Measurements from ENCODE around the gene CKS1B. TPM values are rescaled to one million over a fixed set of nuclear protein-coding genes. Genes with fewer than 3 reads are reported as not detected.

Gene CKS1B
- 329 to 371 TPM (median 349 TPM) in 5 replicates for total RNA-seq (2022; extraction: Qiagen RNA extraction)

DNA sequence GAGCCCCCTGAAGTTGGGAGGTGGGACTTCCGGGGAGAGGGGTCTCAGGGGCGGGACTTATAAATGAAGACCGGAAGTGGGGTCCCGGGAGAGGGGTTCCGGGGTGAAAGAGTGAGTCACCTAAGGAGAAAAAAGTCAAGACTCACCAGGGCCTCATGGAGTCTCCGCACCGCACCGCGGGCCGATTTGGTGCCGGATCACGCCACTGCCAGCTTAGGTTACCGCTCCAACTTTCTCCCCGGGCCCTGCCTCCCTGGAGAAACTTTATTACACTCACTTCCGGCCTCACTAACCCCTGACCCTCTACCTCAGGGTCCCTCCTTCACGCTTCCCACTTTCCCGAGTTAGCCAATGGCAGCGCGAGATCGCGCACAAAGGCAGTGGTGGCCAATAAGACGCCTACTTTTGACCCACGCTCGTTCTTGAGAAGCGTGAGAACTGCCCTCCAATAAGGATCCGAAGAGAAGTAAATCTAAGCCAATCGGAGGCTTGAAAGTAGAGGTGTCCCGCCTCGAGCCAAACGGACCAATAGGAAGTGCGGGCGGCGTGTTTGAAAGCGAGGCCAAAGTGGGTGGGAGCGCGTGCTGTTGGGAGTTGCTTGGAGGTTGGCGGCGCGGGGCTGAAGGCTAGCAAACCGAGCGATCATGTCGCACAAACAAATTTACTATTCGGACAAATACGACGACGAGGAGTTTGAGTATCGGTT lies at the start of gene CKS1B:
CKS1B (plus strand) TSS at position 580 of the 706 bp plus-strand sequence; CDS start at position 645, 65 bp downstream.

DNA sequence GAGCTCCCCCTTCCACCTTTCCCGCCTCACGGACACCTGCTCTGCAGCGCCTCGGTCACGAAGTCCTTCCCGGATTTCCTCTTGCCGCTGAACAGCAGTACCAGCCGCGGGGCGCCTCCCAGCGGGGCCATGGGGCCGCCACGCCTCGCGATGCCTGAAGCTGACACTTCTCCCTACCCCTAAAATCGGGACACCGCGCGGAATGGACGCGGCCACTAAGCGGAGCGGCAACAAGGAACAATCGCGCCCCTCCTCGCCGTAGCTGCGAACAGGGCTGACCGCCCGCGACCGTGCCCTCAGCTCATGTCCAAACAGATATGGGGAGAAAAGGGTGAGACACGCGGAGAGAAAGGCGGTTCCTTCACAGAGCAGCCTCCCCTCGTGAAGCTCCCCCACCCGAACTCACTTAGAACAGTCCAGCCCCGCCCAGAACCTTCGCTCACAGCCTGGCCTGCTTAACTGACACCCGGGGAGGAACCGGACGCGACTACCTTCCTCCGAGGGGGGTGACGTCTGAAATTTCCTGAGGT lies 37.9 kb upstream of the CKS1B start, which contains the start of gene PMVK:
PMVK (minus strand) TSS at position 165 of the 530 bp plus-strand sequence; CDS start at position 131, 34 bp downstream.

DNA sequence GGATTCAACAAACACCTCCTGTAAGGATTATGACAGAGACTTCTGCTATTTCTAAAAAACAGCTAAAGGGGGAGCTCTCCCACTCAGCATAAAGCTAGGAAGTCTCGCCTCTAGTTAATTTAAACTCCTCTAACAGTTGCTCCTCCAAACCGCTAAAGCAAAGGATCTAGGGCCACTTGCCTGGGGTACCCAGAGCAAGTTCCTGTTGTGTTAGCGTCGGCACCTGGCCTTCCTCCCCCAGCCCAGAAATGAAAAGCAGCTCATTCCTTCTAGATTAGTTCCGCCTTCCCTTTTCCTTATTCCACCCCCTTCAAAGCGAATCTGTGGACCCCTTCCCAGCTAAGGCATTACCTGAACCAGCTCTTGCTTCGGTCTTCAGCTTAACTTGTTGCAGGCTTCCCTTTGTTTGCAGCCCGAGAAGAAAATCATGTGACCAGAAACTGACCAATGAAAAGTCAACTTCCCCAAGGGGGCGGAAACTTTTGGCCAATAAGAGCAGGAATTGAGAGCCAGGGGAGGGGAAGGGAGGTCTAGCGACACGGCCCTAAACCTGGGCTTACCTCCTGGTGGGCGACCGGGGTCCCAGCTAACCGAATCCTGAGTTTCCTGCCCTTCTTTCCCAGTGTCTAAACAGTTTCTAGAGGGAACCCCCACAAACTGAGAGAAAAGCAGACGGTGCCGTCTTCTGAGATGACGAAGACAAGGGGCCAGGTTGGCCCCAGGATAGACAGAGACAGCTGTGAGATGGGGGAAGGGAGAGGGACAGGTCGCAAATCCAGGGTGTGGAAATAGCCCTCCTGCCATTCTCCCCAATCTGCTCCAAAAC lies 18.6 kb upstream of the CKS1B start, which contains the start of gene PBXIP1:
PBXIP1 (minus strand) TSS at position 382 of the 826 bp plus-strand sequence. CDS start 2,378 bp downstream, outside the sequence.

DNA sequence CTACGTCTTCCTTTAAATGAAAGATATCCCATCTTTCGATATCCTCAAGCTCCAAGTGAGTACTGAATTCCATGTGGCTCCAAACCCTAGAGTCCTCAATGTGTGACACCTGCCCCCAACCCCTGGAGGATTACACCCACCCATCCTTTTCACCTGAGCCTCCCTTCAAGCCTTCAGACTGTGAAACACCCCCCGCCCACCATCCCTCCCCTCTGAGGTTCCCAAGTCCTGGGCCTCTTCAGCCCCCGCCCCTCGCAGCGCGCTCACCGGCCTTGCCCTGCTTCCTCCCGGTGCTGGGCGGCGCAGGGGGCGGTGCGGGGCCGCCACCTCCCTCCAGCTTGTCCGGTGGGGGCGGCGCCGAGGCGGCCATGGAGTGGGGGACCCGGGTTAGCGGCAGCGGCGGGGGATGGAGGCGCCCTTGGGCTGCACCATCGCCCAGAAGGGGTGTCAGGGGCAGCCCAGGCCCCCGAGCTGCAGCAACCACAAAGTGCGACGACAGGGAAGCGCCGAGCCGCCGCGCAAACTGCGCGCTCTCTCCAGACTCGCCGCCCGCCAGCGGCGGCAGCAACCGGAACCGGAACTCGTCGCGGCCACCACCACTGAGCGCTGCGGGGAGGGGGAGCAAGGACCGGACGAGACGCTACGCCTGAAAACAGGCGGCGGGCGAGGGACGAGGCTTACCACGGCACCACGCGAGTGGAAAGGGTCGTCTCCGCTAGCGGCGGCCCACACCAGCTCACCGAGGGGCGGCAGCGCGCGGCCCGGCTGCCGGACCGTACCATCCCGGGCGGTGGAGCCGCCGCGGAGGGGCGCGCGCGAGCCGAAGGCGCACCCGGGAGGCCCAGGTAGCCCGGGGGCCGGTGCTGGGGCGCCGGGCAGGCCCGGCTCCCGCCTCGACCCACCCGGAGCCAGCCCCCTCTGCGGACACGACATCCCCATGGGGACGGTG lies 13.0 kb upstream of the CKS1B start, which contains the start of gene PYGO2:
PYGO2 (minus strand) TSS at position 576 of the 949 bp plus-strand sequence; CDS start at position 370, 206 bp downstream.

DNA sequence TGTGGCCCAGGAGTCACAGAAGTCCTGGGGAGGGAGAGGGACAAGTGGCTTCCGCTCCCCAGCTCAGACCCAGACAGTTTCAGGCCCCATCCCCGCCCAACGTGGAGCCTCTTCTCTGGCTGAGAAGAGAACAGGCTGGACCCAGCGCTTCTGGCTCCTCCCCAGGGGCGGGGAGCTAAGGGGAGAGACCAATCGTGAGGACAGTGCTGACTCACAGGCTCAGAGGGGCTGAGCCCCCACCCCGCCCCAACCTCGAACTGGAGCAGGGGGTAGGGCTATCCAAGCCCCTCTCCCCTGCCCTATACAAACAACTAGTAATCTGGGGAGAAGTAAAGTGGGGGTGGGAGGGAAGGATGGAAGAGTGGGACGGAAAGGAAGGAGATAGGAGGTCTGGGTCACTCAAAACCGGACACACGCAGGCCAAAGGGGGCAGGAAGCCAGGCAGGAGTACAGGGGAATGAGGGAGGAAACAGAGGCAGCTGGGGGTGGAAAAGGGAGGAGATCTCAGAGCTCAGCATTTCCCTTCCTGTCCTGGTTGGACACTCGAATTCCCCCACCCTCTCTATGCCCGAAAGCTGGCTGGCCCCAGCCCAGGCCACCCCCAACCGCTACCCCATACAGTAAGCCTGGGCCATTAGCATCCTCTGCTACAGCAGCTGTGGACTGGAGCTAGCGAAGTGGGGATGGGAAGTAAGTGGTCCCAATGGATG lies 3.7 kb upstream of the CKS1B start, which contains the start of gene SHC1:
SHC1 (minus strand) TSS at position 117 of the 710 bp plus-strand sequence. CDS start 221 bp downstream, outside the sequence.

DNA sequence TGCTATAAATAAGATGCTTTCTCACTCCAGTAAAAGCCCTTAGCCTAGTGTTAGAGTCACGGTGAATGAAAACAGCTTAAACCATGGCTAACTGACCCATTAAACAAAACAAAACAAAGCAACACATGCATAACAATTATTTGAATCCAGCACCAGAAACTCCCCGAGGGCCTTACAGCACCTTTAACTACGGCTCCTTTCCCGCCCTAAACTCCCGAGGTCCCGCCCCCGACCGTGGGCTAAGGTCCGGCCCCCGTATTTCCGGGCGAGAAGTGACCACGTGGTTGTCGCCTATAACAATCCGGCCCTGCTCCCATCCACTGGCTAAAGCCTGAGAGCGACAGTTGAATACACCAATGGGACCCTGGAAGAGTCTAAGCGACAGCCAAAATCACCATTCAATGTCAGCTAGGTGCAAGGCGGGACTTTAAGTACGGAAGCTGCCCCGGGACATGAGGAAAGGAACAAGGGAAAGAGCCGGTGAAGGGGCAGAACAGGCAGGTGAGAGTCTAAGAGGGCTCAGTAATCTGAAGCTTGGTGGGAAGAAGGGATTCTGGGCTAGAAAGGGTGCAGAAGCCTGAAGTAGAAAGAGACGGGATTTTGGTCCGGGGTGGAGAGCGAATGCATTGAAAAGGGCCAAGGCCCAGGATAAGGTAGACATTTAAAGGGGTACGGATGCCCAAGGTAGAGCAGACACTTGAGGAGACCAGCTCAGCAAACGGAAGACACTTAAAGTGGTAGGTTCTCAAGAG lies 8.6 kb downstream of the CKS1B start, which contains the start of gene FLAD1:
FLAD1 (plus strand) TSS at position 448 of the 752 bp plus-strand sequence. CDS start 351 bp downstream, outside the sequence.

DNA sequence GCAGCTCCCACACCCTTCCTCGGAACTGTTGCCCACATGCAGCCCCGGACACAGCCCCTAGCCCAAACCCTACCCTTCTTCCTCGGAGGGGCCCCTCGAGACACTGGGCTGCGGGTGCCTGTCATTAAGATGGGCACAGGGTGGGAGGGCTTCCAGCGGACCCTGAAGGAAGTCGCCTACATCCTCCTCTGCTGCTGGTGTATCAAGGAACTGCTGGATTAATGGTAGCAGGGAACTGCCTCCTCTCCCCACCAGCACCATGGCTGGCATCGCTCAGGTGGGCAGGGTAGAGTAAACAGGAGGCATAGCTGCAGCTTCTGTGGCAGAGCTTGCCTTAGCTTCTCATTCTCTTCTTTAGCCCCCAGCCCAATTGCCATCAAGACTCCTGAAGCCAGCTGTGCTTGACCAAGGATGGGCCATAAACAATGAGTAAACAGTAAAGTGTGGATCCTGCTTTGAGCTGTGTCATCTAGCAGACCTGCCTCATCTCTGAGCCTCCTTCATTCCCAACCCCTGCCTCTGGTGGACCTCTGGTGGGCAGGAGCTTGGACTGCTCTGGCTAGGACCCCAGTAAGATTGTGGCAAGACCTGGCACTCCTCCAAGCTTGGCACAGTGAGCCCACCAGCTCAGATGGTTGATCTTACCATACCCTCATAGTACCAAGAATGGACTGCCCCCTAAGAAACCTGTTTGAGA lies 19.2 kb downstream of the CKS1B start, which contains the start of gene LENEP:
LENEP (plus strand) TSS at position 15 of the 697 bp plus-strand sequence; CDS start at position 37, 22 bp downstream.

DNA sequence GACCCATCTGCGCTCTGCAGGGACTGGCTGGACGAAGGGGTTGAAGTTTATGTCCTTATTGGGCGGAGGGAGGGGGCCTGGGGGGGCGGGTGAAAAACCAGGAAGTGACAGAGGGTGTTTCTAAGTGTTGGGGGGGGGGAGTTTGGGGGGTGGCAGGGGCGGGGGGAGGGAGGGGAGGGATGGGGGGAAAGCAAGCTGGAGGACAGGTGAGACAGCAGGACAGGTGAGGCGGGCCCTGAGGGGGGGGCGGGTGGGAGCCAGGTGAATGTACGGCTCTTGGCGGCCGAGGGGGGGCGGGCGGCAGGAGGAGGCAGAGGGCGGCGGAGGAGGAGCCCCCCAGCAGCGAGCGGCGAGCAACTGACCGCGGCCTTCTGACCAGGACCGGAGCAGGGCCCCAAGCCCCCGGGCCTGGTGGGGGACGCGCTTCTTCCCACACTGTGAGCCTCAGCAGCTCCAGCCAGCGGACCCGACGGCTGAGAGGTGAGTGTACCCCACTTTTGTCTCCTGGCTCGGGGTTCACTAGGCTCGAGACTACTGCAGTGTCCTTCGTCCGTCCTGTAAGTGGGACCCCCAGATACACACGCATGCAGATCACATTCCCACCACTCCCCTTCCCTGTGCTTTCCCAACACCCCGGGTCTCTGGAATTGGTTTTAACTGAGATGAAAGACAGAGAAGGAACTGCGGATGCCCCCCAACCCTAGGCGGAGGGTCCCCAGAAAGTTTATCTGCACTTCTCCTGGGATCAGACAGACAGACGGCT lies 28.2 kb downstream of the CKS1B start, which contains the start of gene ZBTB7B:
ZBTB7B (plus strand) TSS at position 339 of the 763 bp plus-strand sequence. CDS start 11,859 bp downstream, outside the sequence.

Other genes starting within 250 kb of the CKS1B start
- gene KCNN3, start 104.4 kb upstream of the CKS1B start, total RNA-seq (2022; extraction: Qiagen RNA extraction), result 0.02 to 0.10 TPM (median 0.06 TPM) in 5 replicates
- gene PMVK, start 38.0 kb upstream of the CKS1B start, total RNA-seq (2022; extraction: Qiagen RNA extraction), result 39.3 to 49.1 TPM (median 42.6 TPM) in 5 replicates
- 13.5 to 16.4 TPM (median 15.2 TPM) in 5 replicates for gene PBXIP1, start 18.6 kb upstream of the CKS1B start, total RNA-seq (2022; extraction: Qiagen RNA extraction)
- gene PYGO2, start 12.9 kb upstream of the CKS1B start, total RNA-seq (2022; extraction: Qiagen RNA extraction), result 20.7 to 25.5 TPM (median 24.0 TPM) in 5 replicates
- gene SHC1, start 3.9 kb upstream of the CKS1B start, total RNA-seq (2022; extraction: Qiagen RNA extraction), result 128 to 159 TPM (median 156 TPM) in 5 replicates
- 37.8 to 47.0 TPM (median 44.5 TPM) in 5 replicates for gene FLAD1, start 8.7 kb downstream of the CKS1B start, total RNA-seq (2022; extraction: Qiagen RNA extraction)
- gene LENEP, start 18.9 kb downstream of the CKS1B start, total RNA-seq (2022; extraction: Qiagen RNA extraction), result not detected in 5 replicates
- 18.2 to 32.3 TPM (median 30.4 TPM) in 5 replicates for gene ZBTB7B, start 28.1 kb downstream of the CKS1B start, total RNA-seq (2022; extraction: Qiagen RNA extraction)
- gene DCST2, start 59.1 kb downstream of the CKS1B start, total RNA-seq (2022; extraction: Qiagen RNA extraction), result 0.35 to 0.57 TPM (median 0.46 TPM) in 5 replicates
- 0.07 to 0.08 TPM in 2 of 5 replicates, not detected in the others for gene DCST1, start 59.1 kb downstream of the CKS1B start, total RNA-seq (2022; extraction: Qiagen RNA extraction)
- gene ADAM15, start 76.6 kb downstream of the CKS1B start, total RNA-seq (2022; extraction: Qiagen RNA extraction), result 52.7 to 90.3 TPM (median 81.7 TPM) in 5 replicates
- gene EFNA4, start 89.1 kb downstream of the CKS1B start, total RNA-seq (2022; extraction: Qiagen RNA extraction), result 7.4 to 9.9 TPM (median 8.7 TPM) in 5 replicates
- gene EFNA3, start 104.2 kb downstream of the CKS1B start, total RNA-seq (2022; extraction: Qiagen RNA extraction), result 3.4 to 5.1 TPM (median 4.7 TPM) in 5 replicates
- gene EFNA1, start 153.2 kb downstream of the CKS1B start, total RNA-seq (2022; extraction: Qiagen RNA extraction), result 32.8 to 53.9 TPM (median 38.3 TPM) in 5 replicates
- 29.3 to 36.5 TPM (median 34.8 TPM) in 5 replicates for gene SLC50A1, start 161.2 kb downstream of the CKS1B start, total RNA-seq (2022; extraction: Qiagen RNA extraction)
- gene DPM3, start 165.8 kb downstream of the CKS1B start, total RNA-seq (2022; extraction: Qiagen RNA extraction), result 73.6 to 114 TPM (median 112 TPM) in 5 replicates
- gene KRTCAP2, start 198.6 kb downstream of the CKS1B start, total RNA-seq (2022; extraction: Qiagen RNA extraction), result 220 to 279 TPM (median 243 TPM) in 5 replicates
- 1.4 to 2.5 TPM (median 2.1 TPM) in 5 replicates for gene TRIM46, start 199.2 kb downstream of the CKS1B start, total RNA-seq (2022; extraction: Qiagen RNA extraction)
- gene THBS3, start 233.2 kb downstream of the CKS1B start, total RNA-seq (2022; extraction: Qiagen RNA extraction), result 6.6 to 10.6 TPM (median 9.6 TPM) in 5 replicates
- gene MTX1, start 234.0 kb downstream of the CKS1B start, total RNA-seq (2022; extraction: Qiagen RNA extraction), result 64.0 to 78.2 TPM (median 76.5 TPM) in 5 replicates